ENCODE measurements around the gene KLK10. TPM values are rescaled to one million over a fixed set of nuclear protein-coding genes. Genes with fewer than 3 reads are reported as not detected.

Gene KLK10
- total RNA-seq, 4 donors from 2014 or later, result not detected

DNA sequence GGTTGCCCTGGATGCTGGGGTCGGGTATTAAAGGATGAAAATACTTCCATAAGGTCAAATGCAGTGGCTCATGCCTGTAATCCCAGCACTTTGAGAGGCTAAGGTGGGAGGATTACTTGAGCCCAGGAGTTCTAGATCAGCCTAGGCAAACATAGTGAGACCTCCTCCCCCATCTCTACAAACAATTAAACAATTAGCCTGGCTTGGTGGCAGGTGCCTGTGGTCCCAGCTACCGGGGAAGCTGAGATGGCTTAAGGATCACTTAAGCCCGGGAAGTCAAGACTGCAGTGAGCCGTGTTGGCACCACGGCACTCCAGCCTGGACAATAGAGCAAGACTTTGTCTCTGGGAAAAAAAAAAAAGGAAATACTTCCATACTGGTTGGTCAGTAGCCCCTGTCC, 5.4 kb upstream of the KLK10 start:
- TF ChIP-seq EP300 (IDR thresholded peaks at IDR 0.05) (no peak), POLR2AphosphoS5 (IDR thresholded peaks at IDR 0.05) (no peak), POLR2A (IDR thresholded peaks at IDR 0.05; ENCODE audit: low read depth) (no peak)
- TF ChIP-seq, protein P1, sequence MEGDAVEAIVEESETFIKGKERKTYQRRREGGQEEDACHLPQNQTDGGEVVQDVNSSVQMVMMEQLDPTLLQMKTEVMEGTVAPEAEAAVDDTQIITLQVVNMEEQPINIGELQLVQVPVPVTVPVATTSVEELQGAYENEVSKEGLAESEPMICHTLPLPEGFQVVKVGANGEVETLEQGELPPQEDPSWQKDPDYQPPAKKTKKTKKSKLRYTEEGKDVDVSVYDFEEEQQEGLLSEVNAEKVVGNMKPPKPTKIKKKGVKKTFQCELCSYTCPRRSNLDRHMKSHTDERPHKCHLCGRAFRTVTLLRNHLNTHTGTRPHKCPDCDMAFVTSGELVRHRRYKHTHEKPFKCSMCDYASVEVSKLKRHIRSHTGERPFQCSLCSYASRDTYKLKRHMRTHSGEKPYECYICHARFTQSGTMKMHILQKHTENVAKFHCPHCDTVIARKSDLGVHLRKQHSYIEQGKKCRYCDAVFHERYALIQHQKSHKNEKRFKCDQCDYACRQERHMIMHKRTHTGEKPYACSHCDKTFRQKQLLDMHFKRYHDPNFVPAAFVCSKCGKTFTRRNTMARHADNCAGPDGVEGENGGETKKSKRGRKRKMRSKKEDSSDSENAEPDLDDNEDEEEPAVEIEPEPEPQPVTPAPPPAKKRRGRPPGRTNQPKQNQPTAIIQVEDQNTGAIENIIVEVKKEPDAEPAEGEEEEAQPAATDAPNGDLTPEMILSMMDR (IDR thresholded peaks at IDR 0.05), result no peak
- Histone ChIP-seq H3K9me3 (no peaks in the 10 kb centered on the region), H3K27ac (replicated peaks in 1 of 4) (no peak overlapping the region), H3K27me3 (peaks cover 0 to 92% (median 10%) of the 10 kb centered on the region in 4 donors), H3K4me1 (peaks cover 0 to under 1% (median under 1%) of the 10 kb centered on the region in 4 donors), H3K36me3 (no peaks in the 10 kb centered on the region), H3K4me3 (no peak overlapping the region)
- no peak for DNase-seq (ENCODE audit: extremely low spot score)
- intact Hi-C loops (cut with DNase I), result loop anchor here (5.0 kb wide), 1 partner anchor 72 kb away; no protein-coding TSS in a partner anchor
- WGBS, result 57% methylated on average over 5 of the region's 5 CpGs

DNA sequence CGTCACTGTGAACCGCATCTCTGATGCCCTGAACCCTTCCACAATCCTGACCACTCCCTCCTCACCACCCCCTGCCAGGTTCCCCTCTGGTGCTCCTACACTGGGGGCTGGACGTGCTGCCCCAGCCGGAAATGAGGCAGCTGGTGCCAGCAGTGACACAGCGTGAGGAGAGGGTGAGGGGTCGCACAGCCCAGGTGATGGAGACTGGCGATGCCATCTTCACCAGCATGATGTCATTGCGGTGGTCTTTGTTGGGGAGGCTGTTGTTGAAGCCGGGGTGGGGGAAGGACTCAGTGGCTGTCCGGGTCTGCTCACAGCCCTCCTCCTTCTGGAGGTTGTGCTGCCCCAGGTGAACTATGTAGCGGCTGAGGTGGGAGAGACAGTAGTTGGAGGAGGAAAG, 4.4 kb upstream of the KLK10 start:
- no peak overlapping the region for H3K4me3 ChIP-seq
- 71% methylated on average over 11 of the region's 11 CpGs for WGBS
- peaks cover 6 to 10% (median 9%) of the 10 kb centered on the region in 4 donors for H3K4me1 ChIP-seq
- no peak overlapping the region for H3K27ac ChIP-seq (replicated peaks in 1 of 4)
- H3K36me3 ChIP-seq, result no peaks in the 10 kb centered on the region
- no peaks in the 10 kb centered on the region for H3K9me3 ChIP-seq
- TF ChIP-seq EP300 (IDR thresholded peaks at IDR 0.05) (no peak), POLR2AphosphoS5 (IDR thresholded peaks at IDR 0.05) (no peak), POLR2A (IDR thresholded peaks at IDR 0.05; ENCODE audit: low read depth) (no peak)
- TF ChIP-seq, protein P1 (IDR thresholded peaks at IDR 0.05), result no peak
- no peak for DNase-seq (ENCODE audit: extremely low spot score)
- intact Hi-C loops (cut with DNase I), result loop anchor here (5.0 kb wide), 1 partner anchor 73 kb away; no protein-coding TSS in a partner anchor
- H3K27me3 ChIP-seq, result peaks cover 0 to 92% (median 19%) of the 10 kb centered on the region in 4 donors

DNA sequence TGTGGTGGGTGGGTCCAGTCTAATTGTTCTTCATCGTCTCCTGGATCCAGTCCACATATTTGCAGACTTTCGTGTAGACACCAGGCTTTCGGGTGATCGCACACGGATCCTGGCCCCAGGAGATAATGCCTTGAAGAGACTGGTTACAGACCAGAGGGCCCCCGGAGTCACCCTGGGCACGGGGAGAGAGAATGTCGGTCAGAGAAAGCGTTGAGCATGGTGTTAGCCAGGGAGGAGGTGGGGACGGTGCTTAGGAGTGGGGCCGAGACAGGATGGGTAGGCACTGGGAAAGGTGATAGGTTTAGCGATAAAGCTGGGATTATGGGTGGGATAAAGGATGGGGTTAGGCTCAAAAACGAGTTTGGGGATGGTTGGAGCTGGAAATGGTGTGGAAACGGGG, 3.0 kb upstream of the KLK10 start:
- TF ChIP-seq POLR2A (IDR thresholded peaks at IDR 0.05; ENCODE audit: low read depth) (no peak), EP300 (IDR thresholded peaks at IDR 0.05) (no peak), POLR2AphosphoS5 (IDR thresholded peaks at IDR 0.05) (no peak)
- TF ChIP-seq, protein P1 (IDR thresholded peaks at IDR 0.05), result no peak
- no peaks in the 10 kb centered on the region for H3K9me3 ChIP-seq
- DNase-seq (ENCODE audit: extremely low spot score), result no peak
- intact Hi-C loops (cut with DNase I), result loop anchor here (5.0 kb wide), 1 partner anchor 75 kb away; no protein-coding TSS in a partner anchor
- 65% methylated on average over 14 of the region's 14 CpGs for WGBS
- H3K4me3 ChIP-seq, result no peak overlapping the region
- H3K27me3 ChIP-seq, result peaks cover 0 to 93% (median 25%) of the 10 kb centered on the region in 4 donors
- H3K27ac ChIP-seq (replicated peaks in 1 of 4), result no peak overlapping the region
- peaks cover 13 to 20% (median 19%) of the 10 kb centered on the region in 4 donors for H3K4me1 ChIP-seq
- H3K36me3 ChIP-seq, result no peaks in the 10 kb centered on the region

GRCh38 chr19:51020988-51021651, 1.6 kb upstream of the KLK10 start:
- H3K9me3 ChIP-seq, result no peaks in the 10 kb centered on the region
- WGBS, result 43% methylated on average over 7 of the region's 7 CpGs
- H3K36me3 ChIP-seq, result no peaks in the 10 kb centered on the region
- TF ChIP-seq EP300 (IDR thresholded peaks at IDR 0.05), result no peak
- TF ChIP-seq, protein P1 (IDR thresholded peaks at IDR 0.05), result peak; percentile 39 to 66 (median 57)
- DNase-seq (ENCODE audit: extremely low spot score), result no peak
- H3K27ac ChIP-seq (replicated peaks in 1 of 4), result no peak overlapping the region
- peaks cover 0 to 93% (median 36%) of the 10 kb centered on the region in 4 donors for H3K27me3 ChIP-seq
- intact Hi-C loops (cut with DNase I), result loop anchor here (5.0 kb wide), 1 partner anchor 76 kb away; no protein-coding TSS in a partner anchor
- H3K4me1 ChIP-seq, result peaks cover 17 to 31% (median 28%) of the 10 kb centered on the region in 4 donors
- H3K4me3 ChIP-seq, result no peak overlapping the region

Data from esophagus muscularis mucosa (tissue), 4 donors.